RWPE1 (cell line): Measurements from ENCODE around the gene NMD3.

Experiments used
- CTCF ChIA-PET: fragments of 350-600 bp; sonication (Branson Sonifier 250); formaldehyde crosslinking; extraction: SDS; loops from one replicate; lab custom pipeline; 2021; lab: Yijun Ruan, JAX
- POLR2A ChIA-PET: fragments of 400-600 bp; formaldehyde crosslinking; extraction: SDS; loops from one replicate; lab custom pipeline; 2020; ENCODE audit warnings: antibody characterized with exemption; ENCODE audit not compliant: low non-redundant PET; lab: Yijun Ruan, JAX
- DNase-seq: peaks from one replicate; pipeline ENCODE4 v3.0.0; 2012; ENCODE audit warnings: low spot score
- H3K27ac ChIP-seq: fragments of 450-650 bp; 2 replicates; pipeline ENCODE4 v1.5.1; 2017
- TF ChIP-seq, protein P1 (sequence below): fragments of 450-650 bp; conservative IDR thresholded peaks from 2 replicates; pipeline ENCODE4 v1.5.1; 2017; ENCODE audit warnings: low read depth, mild to moderate bottlenecking

Gene NMD3

DNA sequence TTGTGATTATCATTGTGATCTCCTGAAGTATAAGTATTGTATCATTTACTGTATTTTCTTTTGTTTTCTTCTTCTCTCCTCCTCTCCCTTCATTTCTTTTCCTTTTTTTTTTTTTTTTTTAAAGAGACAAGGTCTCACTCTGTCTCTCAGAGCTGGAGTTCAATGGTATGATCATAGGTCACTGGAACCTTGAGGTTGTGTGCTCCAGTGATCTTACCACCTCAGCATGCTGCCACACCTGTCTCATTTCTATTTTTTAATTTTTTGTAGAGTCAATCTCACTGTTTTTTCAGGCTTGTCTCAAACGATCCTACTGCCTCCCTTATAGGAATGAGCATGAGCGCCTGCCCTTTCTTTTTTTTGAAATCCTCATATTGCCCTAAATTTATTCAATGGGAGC is 23.4 kb downstream of the NMD3 start:
- POLR2A ChIA-PET: no interaction called here
- CTCF ChIA-PET: interaction anchor here (0.7 kb wide), 1 partner anchor 30 kb away, joined by 3 read pairs; no protein-coding TSS in a partner anchor
- TF ChIP-seq, protein P1, sequence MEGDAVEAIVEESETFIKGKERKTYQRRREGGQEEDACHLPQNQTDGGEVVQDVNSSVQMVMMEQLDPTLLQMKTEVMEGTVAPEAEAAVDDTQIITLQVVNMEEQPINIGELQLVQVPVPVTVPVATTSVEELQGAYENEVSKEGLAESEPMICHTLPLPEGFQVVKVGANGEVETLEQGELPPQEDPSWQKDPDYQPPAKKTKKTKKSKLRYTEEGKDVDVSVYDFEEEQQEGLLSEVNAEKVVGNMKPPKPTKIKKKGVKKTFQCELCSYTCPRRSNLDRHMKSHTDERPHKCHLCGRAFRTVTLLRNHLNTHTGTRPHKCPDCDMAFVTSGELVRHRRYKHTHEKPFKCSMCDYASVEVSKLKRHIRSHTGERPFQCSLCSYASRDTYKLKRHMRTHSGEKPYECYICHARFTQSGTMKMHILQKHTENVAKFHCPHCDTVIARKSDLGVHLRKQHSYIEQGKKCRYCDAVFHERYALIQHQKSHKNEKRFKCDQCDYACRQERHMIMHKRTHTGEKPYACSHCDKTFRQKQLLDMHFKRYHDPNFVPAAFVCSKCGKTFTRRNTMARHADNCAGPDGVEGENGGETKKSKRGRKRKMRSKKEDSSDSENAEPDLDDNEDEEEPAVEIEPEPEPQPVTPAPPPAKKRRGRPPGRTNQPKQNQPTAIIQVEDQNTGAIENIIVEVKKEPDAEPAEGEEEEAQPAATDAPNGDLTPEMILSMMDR: no peak
- no peak for DNase-seq
- H3K27ac ChIP-seq: no peak overlapping the region

DNA sequence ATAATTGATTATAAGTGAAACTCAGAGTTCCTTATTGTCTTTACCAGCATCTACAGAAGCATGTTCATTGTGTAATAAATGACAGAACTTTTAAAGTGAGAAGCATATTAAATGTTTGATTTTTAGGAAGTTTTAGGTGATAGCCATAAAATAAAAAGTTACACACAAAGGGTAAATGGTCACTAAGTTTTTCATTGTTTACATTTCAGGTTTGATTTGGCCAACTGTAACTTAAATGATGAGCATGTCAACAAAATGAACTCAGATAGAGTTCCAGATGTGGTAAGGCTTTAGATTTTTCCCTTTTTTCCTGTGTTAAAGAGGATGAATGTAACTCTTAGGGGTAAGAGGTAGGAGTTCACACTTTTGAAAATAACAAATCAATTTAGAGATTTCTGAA is 25.9 kb downstream of the NMD3 start:
- ChIA-PET POLR2A (no interaction called here), CTCF (no interaction called here)
- TF ChIP-seq, protein P1: no peak
- H3K27ac ChIP-seq: no peak overlapping the region
- DNase-seq: no peak

GRCh38 chr3:161250116-161250515 is 29.0 kb downstream of the NMD3 start:
- CTCF ChIA-PET: no interaction called here
- no peak for DNase-seq
- TF ChIP-seq, protein P1: no peak
- H3K27ac ChIP-seq: no peak overlapping the region
- POLR2A ChIA-PET: no interaction called here

- ChIA-PET POLR2A (no interaction called here), CTCF (interaction anchor here (0.7 kb wide), 1 partner anchor 23 kb away, joined by 3 read pairs; no protein-coding TSS in a partner anchor)
- H3K27ac ChIP-seq: no peak overlapping the region
- DNase-seq: peak; percentile 27
- TF ChIP-seq, protein P1: no peak
Observed at GRCh38 chr3:161251716-161252115, 30.6 kb downstream of the NMD3 start.

DNA sequence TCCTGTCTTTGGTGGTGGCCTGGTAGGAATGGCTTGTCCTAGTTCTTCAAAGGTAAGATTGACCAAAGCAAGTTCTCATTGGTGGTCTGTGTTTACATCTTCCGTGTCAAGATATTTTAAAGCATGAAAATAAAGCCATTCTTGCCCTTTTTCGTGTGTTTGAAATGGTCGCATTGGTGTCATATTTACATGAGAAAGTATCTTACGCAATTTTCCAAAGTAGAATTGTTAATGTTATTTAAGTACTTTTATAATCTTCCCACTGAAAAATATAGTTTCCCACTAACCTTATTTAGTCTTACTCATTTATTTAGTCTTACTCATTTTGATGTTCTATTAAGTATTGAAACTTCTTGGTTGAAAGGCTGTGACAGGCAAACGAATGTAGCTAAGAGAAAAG is 31.0 kb downstream of the NMD3 start:
- TF ChIP-seq, protein P1: no peak
- ChIA-PET POLR2A (no interaction called here), CTCF (no interaction called here)
- no peak overlapping the region for H3K27ac ChIP-seq
- no peak for DNase-seq

GRCh38 chr3:161253711-161254110 is 32.6 kb downstream of the NMD3 start:
- TF ChIP-seq, protein P1: no peak
- ChIA-PET CTCF (no interaction called here), POLR2A (no interaction called here)
- no peak overlapping the region for H3K27ac ChIP-seq
- no peak for DNase-seq
